CD14-positive monocyte (primary cell): ENCODE data around the gene USP47. TPM values are rescaled to one million over a fixed set of nuclear protein-coding genes. Genes with fewer than 3 reads are reported as not detected.

Experiments used
- DNase-seq, 3 donors: peaks; one replicate each; pipeline ENCODE4 v3.0.0-alpha.2; 2011 to 2022
- H2AFZ ChIP-seq: 2 replicates; pipeline ENCODE4 v1.6.0; 2012; ENCODE audit warnings: mild to moderate bottlenecking, low read depth, low read length, inconsistent platforms; ENCODE audit not compliant: insufficient read depth, poor library complexity, severe bottlenecking
- H3K27ac ChIP-seq, 2 donors: 1 replicate in 1 of 2; 2 replicates in 1 of 2; pipeline ENCODE4 v1.5.1; 2012 to 2013; ENCODE audit warnings: low read length in 2 of 2, control low read depth in 1 of 2, inconsistent platforms in 1 of 2, low read depth in 1 of 2, mild to moderate bottlenecking in 1 of 2
- H3K27me3 ChIP-seq, 2 donors: one replicate each; pipeline versions ENCODE4 v1.6.0 to v1.6.1; 2011 to 2013; ENCODE audit warnings: low read length in 2 of 2; ENCODE audit not compliant: control insufficient read depth in 2 of 2, insufficient read depth in 2 of 2
- H3K36me3 ChIP-seq, 2 donors: replicated peaks in 1 of 2; 1 replicate in 1 of 2; 2 replicates in 1 of 2; pipeline versions ENCODE4 v1.5.1 to v1.6.1; 2012 to 2013; ENCODE audit warnings: low read length in 2 of 2, control low read depth in 1 of 2, inconsistent platforms in 1 of 2, mild to moderate bottlenecking in 1 of 2; ENCODE audit not compliant: insufficient read depth in 2 of 2, control insufficient read depth in 1 of 2
- H3K4me1 ChIP-seq, 2 donors: 1 replicate in 1 of 2; 2 replicates in 1 of 2; pipeline versions ENCODE4 v1.5.1 to v1.6.1; 2012 to 2013; ENCODE audit warnings: low read length in 2 of 2, control low read depth in 1 of 2, inconsistent platforms in 1 of 2, mild to moderate bottlenecking in 1 of 2, moderate library complexity in 1 of 2; ENCODE audit not compliant: insufficient read depth in 2 of 2, control insufficient read depth in 1 of 2
- H3K4me2 ChIP-seq: replicated peaks from 2 replicates; pipeline ENCODE3; 2012; ENCODE audit warnings: low read length, moderate library complexity, mild to moderate bottlenecking; ENCODE audit not compliant: poor library complexity, severe bottlenecking; ENCODE audit errors: extremely low read depth
- H3K4me3 ChIP-seq, 3 experiments: fragments of 200-600 bp in 1 of 3; sonication (generic) in 1 of 3; replicated peaks in 1 of 3; 1 replicate in 2 of 3; 2 replicates in 1 of 3; pipeline ENCODE4 v1.5.1; 2011 to 2013; ENCODE audit warnings: low read length in 3 of 3, mild to moderate bottlenecking in 3 of 3, control low read depth in 2 of 3, low read depth in 2 of 3, inconsistent platforms in 1 of 3, moderate library complexity in 1 of 3
- H3K79me2 ChIP-seq: 2 replicates; pipeline ENCODE4 v1.6.0; 2012; ENCODE audit warnings: mild to moderate bottlenecking, control low read depth, inconsistent platforms, low read length, moderate library complexity; ENCODE audit not compliant: insufficient read depth
- H3K9ac ChIP-seq: 2 replicates; pipeline ENCODE4 v1.6.0; 2017; ENCODE audit warnings: low read length, mild to moderate bottlenecking; ENCODE audit not compliant: insufficient read depth, poor library complexity, severe bottlenecking
- H3K9me3 ChIP-seq, 2 donors: replicated peaks in 1 of 2; 1 replicate in 1 of 2; 2 replicates in 1 of 2; pipeline versions ENCODE4 v1.5.1 to v1.6.1; 2012 to 2013; ENCODE audit warnings: low read length in 2 of 2, control low read depth in 1 of 2; ENCODE audit not compliant: control insufficient read depth in 1 of 2, insufficient read depth in 1 of 2
- H4K20me1 ChIP-seq: 2 replicates; pipeline ENCODE4 v1.6.0; 2012; ENCODE audit warnings: mild to moderate bottlenecking, low read length, control low read depth, moderate library complexity; ENCODE audit not compliant: insufficient read depth
- H3K27ac Mint-ChIP-seq, 7 donors: one replicate each; pipeline ENCODE4 v1.8.0; 2020; ENCODE audit warnings: mild to moderate bottlenecking in 7 of 7, mixed read lengths in 7 of 7, moderate library complexity in 6 of 7, inconsistent platforms in 2 of 7
- H3K27me3 Mint-ChIP-seq, 3 donors: one replicate each; pipeline ENCODE4 v1.8.0; 2021 to 2022; ENCODE audit warnings: low read depth in 3 of 3, mild to moderate bottlenecking in 3 of 3, mixed read lengths in 3 of 3, moderate library complexity in 3 of 3, inconsistent platforms in 1 of 3
- H3K36me3 Mint-ChIP-seq, 2 donors: one replicate each; pipeline ENCODE4 v1.8.0; 2020; ENCODE audit warnings: mixed read lengths in 2 of 2, inconsistent platforms in 1 of 2, mild to moderate bottlenecking in 1 of 2
- H3K4me1 Mint-ChIP-seq: one replicate; pipeline ENCODE4 v1.8.0; 2020; ENCODE audit warnings: mild to moderate bottlenecking, mixed read lengths
- H3K4me3 Mint-ChIP-seq, 2 donors: one replicate each; pipeline ENCODE4 v1.8.0; 2020; ENCODE audit warnings: mild to moderate bottlenecking in 2 of 2, mixed read lengths in 2 of 2, moderate library complexity in 1 of 2
- H3K9me3 Mint-ChIP-seq, 7 donors: one replicate each; pipeline ENCODE4 v1.8.0; 2020 to 2022; ENCODE audit warnings: mixed read lengths in 7 of 7, mild to moderate bottlenecking in 6 of 7, moderate library complexity in 6 of 7, inconsistent platforms in 2 of 7
- CTCF ChIP-seq: fragments of 200-600 bp; IDR thresholded peaks from one replicate; pipeline ENCODE4 v1.8.0; 2022; ENCODE audit warnings: antibody characterized with exemption, mild to moderate bottlenecking
- WGBS: methylation state at CpG from one replicate; pipeline ENCODE4 v1.1.5; 2013; ENCODE audit warnings: missing lambda C conversion rate; ENCODE audit not compliant: insufficient coverage; 5-methylcytosine and 5-hydroxymethylcytosine counted together
- intact Hi-C, 2 donors: fragments of 100-400 bp; cut with micrococcal nuclease; formaldehyde crosslinking; loops; one replicate each; pipeline versions ENCODE4 v1.15.0 to v1.15.1; 2023
- polyA plus RNA-seq, 3 donors: library from polyadenylated mRNA; depleted of rRNA in 1 of 3; unstranded in 2 of 3; stranded (reverse) in 1 of 3; fragments of 300-500 nt in 2 of 3; fragments of >200 nt in 1 of 3; fragmentation: Illumina TruSeq in 2 of 3; gene quantifications; 1 replicate in 2 of 3; 2 replicates in 1 of 3; pipeline ENCODE4 v1.2.3, GENCODE V29; 2012 to 2021

USP47 gene
- polyA plus RNA-seq, 3 donors, result 8.1 to 17.5 (median 10.5) TPM

GRCh38 chr11:11985954-11986949 lies 144.5 kb downstream of the USP47 start:
- Histone ChIP-seq H3K36me3 (no peaks in the 10 kb centered on the region), H3K4me1 (no peaks in the 10 kb centered on the region), H4K20me1 (no peaks in the 10 kb centered on the region), H3K4me3 (no peak overlapping the region), H3K9ac (no peak overlapping the region), H3K27me3 (no peaks in the 10 kb centered on the region), H2AFZ (no peak overlapping the region), H3K9me3 (peaks cover 0 to 2% of the 10 kb centered on the region in 2 donors), H3K27ac (no peak overlapping the region), H3K4me2 (no peak overlapping the region), H3K79me2 (no peaks in the 10 kb centered on the region)
- Mint-ChIP-seq H3K9me3 (peaks cover 0 to 3% (median under 1%) of the 10 kb centered on the region in 7 donors), H3K4me3 (no peak overlapping the region), H3K27me3 (peaks cover 0 to 2% (median 2%) of the 10 kb centered on the region in 3 donors), H3K4me1 (peaks cover 4% of the 10 kb centered on the region), H3K27ac (peak overlapping the region in 1 of 7 donors; percentile 30), H3K36me3 (no peaks in the 10 kb centered on the region)
- intact Hi-C loops, result no loop called here
- TF ChIP-seq CTCF, result no peak
- no peak for DNase-seq
- WGBS, result 100% methylated on average over 2 of the region's 9 CpGs

- no peak for DNase-seq
- no peak overlapping the region for H3K4me3 Mint-ChIP-seq
- Histone ChIP-seq H3K4me3 (no peak overlapping the region), H4K20me1 (no peaks in the 10 kb centered on the region), H3K27me3 (no peaks in the 10 kb centered on the region), H3K4me2 (no peak overlapping the region), H2AFZ (no peak overlapping the region), H3K27ac (no peak overlapping the region), H3K4me1 (no peaks in the 10 kb centered on the region), H3K36me3 (no peaks in the 10 kb centered on the region), H3K9me3 (no peaks in the 10 kb centered on the region), H3K79me2 (no peaks in the 10 kb centered on the region), H3K9ac (no peak overlapping the region)
- intact Hi-C loops, result no loop called here
- WGBS, result no CpG with 5 or more reads among the region's 1 CpG
- H3K9me3 Mint-ChIP-seq, result peaks cover 0 to 3% (median 0%) of the 10 kb centered on the region in 7 donors
- TF ChIP-seq CTCF, result peak; percentile 24
- peaks cover 4% of the 10 kb centered on the region for H3K4me1 Mint-ChIP-seq
- peaks cover 0 to 4% (median 2%) of the 10 kb centered on the region in 3 donors for H3K27me3 Mint-ChIP-seq
- H3K27ac Mint-ChIP-seq, result no peak overlapping the region
- H3K36me3 Mint-ChIP-seq, result no peaks in the 10 kb centered on the region
Measured at GRCh38 chr11:11987503-11988022, 145.8 kb downstream of the USP47 start.
